ENCODE results near the gene ECSIT. TPM values are rescaled to one million over a fixed set of nuclear protein-coding genes. Genes with fewer than 3 reads are reported as not detected.

ECSIT gene
- total RNA-seq, 2 experiments from 2014 or later = 24.8 to 26.8 TPM

DNA sequence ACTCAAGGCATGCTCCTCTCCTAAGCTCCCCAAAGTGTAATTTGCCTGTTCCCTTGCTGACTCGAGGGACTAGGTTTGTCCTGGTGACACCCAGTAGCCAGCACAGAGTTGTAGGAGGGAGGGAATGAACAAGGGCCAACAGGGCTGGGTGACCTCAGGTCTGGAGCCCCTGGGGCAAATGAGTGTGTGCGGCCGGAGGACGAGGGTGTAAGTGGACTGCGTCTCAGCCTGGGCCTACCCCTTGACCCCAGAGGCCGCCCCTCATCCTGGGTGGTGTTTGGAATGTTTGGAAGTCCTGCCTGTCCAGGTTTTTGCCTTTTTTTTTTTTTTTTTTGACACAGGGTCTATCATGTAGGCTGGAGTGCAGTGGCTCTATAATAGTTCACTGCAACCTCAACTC, 22.0 kb downstream of the ECSIT start:
- Mint-ChIP-seq H3K27me3 (no peaks in the 10 kb centered on the region), H3K9me3 (no peaks in the 10 kb centered on the region), H3K36me3 (ENCODE audit: low read depth) (peaks cover 7% of the 10 kb centered on the region), H3K4me3 (peak overlapping the region; percentile 81), H3K27ac (peak overlapping the region; percentile 84), H3K4me1 (peaks cover 20% of the 10 kb centered on the region)
- ChIA-PET CTCF (interaction anchor here (0.7 to 1.5 kb wide), 2 partner anchors 10 to 30 kb away, joined by 4 read pairs; no protein-coding TSS in a partner anchor), POLR2A (interaction anchor here (1.0 to 3.2 kb wide), 3 partner anchors 22 to 53 kb away, joined by 3 to 14 read pairs (median 11); partner anchors contain the start of gene ECSIT)
- DNase-seq = no peak

DNA sequence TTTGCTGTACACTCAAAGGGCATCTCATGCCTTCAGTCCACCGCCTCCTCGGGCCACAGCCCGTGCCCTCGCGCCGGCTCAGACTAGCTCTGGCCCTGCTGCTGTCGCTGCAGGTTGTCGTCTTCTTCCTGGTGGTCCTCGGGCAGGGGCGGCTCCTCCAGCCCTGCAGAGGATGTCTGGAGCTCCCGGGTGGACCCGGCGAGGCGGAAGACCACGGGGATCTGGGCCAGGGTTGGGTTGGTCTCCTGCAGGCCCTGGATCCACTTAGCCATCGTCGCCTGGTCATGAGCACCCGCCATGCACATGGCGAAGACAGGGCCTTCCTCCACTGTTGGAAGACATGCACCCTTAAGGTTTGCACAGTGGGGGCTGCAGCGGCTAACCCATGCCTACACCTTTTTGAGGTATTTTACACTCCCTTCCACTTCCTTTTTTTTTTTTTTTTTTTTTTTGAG, 22.8 kb downstream of the ECSIT start:
- Mint-ChIP-seq H3K4me1 (peaks cover 22% of the 10 kb centered on the region), H3K36me3 (ENCODE audit: low read depth) (peaks cover 6% of the 10 kb centered on the region), H3K27ac (peak overlapping the region; percentile 84), H3K4me3 (peak overlapping the region; percentile 81), H3K27me3 (no peaks in the 10 kb centered on the region), H3K9me3 (no peaks in the 10 kb centered on the region)
- CTCF ChIA-PET = interaction anchor here (0.5 to 1.5 kb wide), 4 partner anchors 9 to 125 kb away, joined by 3 to 4 read pairs (median 4); no protein-coding TSS in a partner anchor
- DNase-seq = no peak
- POLR2A ChIA-PET = interaction anchor here (0.9 to 3.2 kb wide), 7 partner anchors 14 to 131 kb away, joined by 3 to 14 read pairs (median 3); partner anchors contain the start of genes ECSIT and SWSAP1

DNA sequence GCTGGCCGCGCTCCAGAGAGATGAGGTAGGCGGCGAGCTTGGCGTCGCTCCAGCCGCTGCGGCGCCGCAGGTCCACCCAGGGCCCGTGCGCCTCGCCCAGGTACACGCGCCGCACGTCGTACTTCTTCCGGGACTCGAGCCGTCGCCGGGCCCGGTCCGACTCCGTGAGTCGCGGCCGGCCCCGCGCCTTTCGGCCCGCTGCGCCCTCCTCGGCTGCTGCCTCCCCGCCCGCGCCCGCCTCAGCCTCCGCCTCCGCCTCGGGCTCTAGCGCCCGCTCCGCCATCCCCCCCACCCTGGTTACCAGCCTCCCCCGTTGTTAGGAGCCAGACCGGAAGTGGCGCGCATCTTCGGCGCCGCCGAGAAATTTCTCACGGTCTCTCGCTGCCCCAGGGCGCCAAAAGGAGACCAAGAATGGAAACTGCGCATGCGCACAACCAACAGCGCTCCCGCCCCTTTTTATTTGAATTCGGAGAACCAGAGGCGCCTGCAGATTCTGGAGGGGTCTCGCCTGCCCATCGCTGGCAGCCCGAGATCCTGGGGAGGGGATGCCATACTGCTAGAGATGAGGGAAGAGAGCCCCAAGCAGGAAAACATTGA, 23.3 kb downstream of the ECSIT start, which contains the start of gene ZNF653:
TSS of gene ZNF653 (minus strand) at position 336 of the 597 bp plus-strand sequence. CDS start at position 283, 53 bp downstream.
- ChIA-PET POLR2A (interaction anchor here (0.6 to 3.2 kb wide), 7 partner anchors 14 to 131 kb away, joined by 3 to 14 read pairs (median 3); partner anchors contain the start of genes ECSIT and SWSAP1), CTCF (interaction anchor here (0.7 to 1.2 kb wide), 2 partner anchors 31 to 55 kb away, joined by 3 read pairs; no protein-coding TSS in a partner anchor)
- Mint-ChIP-seq H3K9me3 (no peaks in the 10 kb centered on the region), H3K27ac (peak within 1 kb of the TSS; percentile 84), H3K27me3 (no peaks in the 10 kb centered on the region), H3K4me3 (peak within 1 kb of the TSS; percentile 81), H3K36me3 (ENCODE audit: low read depth) (peaks cover 7% of the 10 kb centered on the region), H3K4me1 (peaks cover 22% of the 10 kb centered on the region)
- DNase-seq = peak; percentile 96

DNA sequence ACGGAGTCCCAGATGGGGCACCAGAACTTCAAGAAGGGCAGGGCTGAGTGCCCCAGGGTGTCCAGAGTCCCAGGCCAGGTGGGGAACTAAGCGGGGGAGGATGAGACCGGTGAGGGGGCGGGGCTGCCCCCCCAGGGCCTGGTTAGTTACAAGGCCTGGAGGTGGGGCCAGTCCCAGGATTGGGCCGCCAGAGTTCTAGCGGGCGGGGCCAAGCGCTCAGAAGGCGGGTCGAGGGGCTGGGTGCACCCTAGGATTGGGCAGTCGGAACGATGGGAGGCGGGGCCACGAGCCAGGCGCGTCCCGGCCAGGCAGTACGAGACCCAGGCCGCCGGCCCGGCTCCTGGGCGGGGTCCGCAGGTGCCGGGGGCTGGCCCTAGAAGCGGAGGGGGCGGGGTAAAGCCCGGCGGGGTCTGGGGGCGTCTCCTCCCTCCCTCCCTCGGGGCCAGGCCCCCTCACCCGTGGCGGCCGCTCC, 23.9 kb downstream of the ECSIT start:
- ChIA-PET POLR2A (interaction anchor here (0.6 to 3.2 kb wide), 4 partner anchors 22 to 130 kb away, joined by 3 to 14 read pairs (median 8); partner anchors contain the start of genes ECSIT and SWSAP1), CTCF (interaction anchor here (1.2 kb wide), 1 partner anchor 55 kb away, joined by 3 read pairs; no protein-coding TSS in a partner anchor)
- H3K9me3 Mint-ChIP-seq = no peaks in the 10 kb centered on the region
- H3K4me3 Mint-ChIP-seq = peak overlapping the region; percentile 81
- peak overlapping the region; percentile 75 for H3K27ac Mint-ChIP-seq
- DNase-seq = peak; percentile 97
- H3K4me1 Mint-ChIP-seq = peaks cover 22% of the 10 kb centered on the region
- H3K36me3 Mint-ChIP-seq (ENCODE audit: low read depth) = peaks cover 7% of the 10 kb centered on the region
- H3K27me3 Mint-ChIP-seq = no peaks in the 10 kb centered on the region

DNA sequence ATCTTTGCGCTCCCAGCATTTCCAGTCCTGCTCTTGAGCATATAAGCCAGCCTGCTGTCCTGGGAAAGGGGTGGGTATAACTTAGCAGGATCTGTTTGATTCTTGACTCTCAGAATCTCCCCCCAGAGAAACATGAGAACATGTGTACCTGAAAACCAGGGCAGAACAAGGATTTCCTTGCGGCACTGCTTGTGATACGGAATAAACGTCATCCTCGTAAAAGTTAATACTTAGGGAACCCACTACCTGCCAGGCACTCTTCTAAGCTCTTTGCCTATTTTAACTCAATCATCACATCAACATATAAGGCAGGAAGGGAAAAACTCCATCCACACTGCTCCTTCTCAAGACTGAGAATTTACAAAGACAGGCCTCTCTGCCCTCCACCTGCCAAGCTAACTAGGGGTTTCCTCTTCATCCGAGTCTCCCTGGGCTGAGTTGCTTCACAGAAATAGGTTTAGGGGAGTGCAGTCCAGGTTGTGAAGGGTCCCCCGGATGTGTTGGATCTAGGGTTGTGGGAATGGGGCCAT, 24.4 kb downstream of the ECSIT start:
- peak overlapping the region; percentile 75 for H3K27ac Mint-ChIP-seq
- DNase-seq = no peak
- peaks cover 7% of the 10 kb centered on the region for H3K36me3 Mint-ChIP-seq (ENCODE audit: low read depth)
- POLR2A ChIA-PET = interaction anchor here (3.2 kb wide), 1 partner anchor 22 kb away, joined by 14 read pairs; no protein-coding TSS in a partner anchor
- H3K4me1 Mint-ChIP-seq = peaks cover 22% of the 10 kb centered on the region
- peak overlapping the region; percentile 81 for H3K4me3 Mint-ChIP-seq
- CTCF ChIA-PET = interaction anchor here (1.2 kb wide), 1 partner anchor 56 kb away, joined by 3 read pairs; no protein-coding TSS in a partner anchor
- H3K27me3 Mint-ChIP-seq = no peaks in the 10 kb centered on the region
- H3K9me3 Mint-ChIP-seq = no peaks in the 10 kb centered on the region

DNA sequence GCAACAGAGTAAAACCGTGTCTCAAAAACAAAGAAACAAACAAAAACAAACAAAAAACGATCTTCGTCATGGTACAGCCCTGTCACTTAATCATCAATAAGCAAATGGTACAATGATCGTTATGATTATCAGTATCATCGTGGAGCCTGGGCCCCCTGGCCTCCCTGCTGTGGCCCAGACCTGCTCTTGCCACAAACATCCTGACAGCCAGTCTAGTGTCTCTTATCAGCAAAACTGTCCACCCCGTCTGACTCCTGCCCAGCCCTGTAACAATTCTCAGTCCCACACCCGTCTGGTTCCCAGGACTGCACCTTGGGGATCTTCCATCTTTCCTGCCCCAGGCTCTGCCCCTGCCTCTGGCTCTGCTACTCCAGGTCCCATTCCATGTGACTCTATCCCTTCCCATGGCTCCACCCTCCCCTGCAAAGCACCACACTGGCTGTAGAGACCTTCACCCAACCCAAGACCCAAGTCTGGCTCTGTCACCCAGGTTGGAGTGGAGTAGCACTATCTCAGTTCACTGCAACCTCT, 29.0 kb downstream of the ECSIT start:
- Mint-ChIP-seq H3K4me1 (peaks cover 9% of the 10 kb centered on the region), H3K27ac (no peak overlapping the region), H3K36me3 (ENCODE audit: low read depth) (peaks cover 7% of the 10 kb centered on the region), H3K4me3 (no peak overlapping the region), H3K9me3 (no peaks in the 10 kb centered on the region), H3K27me3 (no peaks in the 10 kb centered on the region)
- ChIA-PET CTCF (no interaction called here), POLR2A (no interaction called here)
- no peak for DNase-seq

DNA sequence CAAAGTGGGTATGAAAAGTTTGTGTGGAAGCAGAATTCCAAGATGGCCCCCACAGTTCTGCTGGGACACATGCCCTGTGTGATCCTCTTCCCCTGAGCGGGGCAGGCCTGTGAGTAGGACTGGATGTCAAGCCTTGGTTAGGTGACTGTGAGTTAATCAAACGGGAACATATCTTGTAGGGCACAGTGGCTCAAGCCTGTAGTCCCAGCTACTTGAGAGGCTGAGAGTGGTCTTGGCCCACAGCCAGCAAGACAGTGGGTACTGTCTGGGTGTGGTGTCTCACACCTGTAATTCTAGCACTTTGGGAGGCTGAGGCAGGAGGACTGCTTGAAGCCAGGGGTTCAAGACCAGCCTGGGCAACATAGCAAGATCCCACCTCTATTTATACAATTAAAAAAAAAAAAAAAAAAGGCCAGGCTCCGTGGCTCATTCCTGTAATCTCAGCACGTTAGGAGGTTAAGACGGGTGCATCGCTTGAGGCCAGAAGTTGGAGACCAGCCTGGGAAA, 29.7 kb downstream of the ECSIT start:
- H3K9me3 Mint-ChIP-seq = no peaks in the 10 kb centered on the region
- H3K4me3 Mint-ChIP-seq = no peak overlapping the region
- peaks cover 2% of the 10 kb centered on the region for H3K4me1 Mint-ChIP-seq
- H3K27ac Mint-ChIP-seq = no peak overlapping the region
- ChIA-PET CTCF (no interaction called here), POLR2A (no interaction called here)
- DNase-seq = no peak
- peaks cover 9% of the 10 kb centered on the region for H3K36me3 Mint-ChIP-seq (ENCODE audit: low read depth)
- no peaks in the 10 kb centered on the region for H3K27me3 Mint-ChIP-seq

DNA sequence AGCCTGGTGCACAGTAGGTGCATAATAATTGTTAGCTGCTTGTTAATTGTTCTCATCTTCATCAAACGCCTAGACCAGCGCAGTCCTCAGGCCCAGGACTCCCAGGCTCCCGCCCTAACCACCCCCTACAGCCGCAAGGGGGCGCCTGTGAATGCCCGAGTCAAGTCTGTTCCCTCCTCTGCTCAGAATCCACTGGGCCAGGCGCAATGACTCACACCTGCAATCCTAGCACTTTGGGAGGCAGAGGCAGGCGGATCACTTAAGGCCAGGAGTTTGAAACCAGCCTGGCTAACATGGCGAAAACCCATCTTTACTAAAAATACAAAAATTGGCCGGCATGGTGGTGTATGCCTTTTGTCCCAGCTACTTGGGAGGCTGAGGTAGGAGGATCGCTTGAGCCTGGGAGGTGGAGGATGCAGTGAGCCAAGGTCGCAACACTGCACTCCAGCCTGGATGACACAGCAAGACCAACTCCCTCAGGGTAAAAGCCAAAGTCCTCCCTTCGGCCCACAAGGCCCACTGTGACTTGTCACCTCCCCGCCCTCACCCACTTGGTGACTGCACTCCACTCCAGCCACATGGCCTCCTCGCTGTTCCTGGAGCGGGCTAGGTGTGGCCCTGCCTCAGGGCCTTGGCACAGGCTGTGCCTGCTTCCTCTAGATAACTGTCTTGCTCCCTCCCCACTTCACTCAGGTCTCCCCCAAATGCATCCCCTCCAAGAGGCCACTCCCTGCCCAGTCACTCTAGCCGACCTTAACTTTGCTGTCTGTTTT, 32.4 kb downstream of the ECSIT start:
- DNase-seq = peak; percentile 63
- POLR2A ChIA-PET = no interaction called here
- Mint-ChIP-seq H3K27ac (no peak overlapping the region), H3K4me3 (no peak overlapping the region), H3K4me1 (peaks cover 2% of the 10 kb centered on the region), H3K9me3 (no peaks in the 10 kb centered on the region), H3K36me3 (ENCODE audit: low read depth) (peaks cover 14% of the 10 kb centered on the region), H3K27me3 (no peaks in the 10 kb centered on the region)
- CTCF ChIA-PET = interaction anchor here (0.8 to 1.8 kb wide), 3 partner anchors 10 to 30 kb away, joined by 3 to 4 read pairs (median 3); no protein-coding TSS in a partner anchor

DNA sequence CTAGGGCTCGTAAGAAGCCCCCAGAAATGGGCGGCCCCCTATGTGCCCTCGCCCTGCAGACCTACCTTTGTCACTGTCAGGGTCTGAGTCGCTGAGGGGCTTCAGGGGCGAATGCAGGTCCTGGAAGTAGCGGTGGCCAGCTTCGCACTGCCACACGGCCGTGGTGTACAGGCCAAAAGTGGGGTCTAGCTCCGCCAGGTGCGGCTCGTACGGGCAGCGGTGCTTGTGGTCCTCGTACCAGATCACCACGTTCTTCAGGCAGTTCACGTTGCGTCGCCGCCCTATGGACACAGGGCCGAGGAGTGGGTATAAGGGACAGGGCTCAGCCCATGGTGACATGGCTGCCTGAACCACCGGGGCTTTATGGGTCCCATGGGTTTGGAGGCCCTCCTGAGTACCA, 33.0 kb downstream of the ECSIT start:
- CTCF ChIA-PET = interaction anchor here (0.8 to 1.0 kb wide), 2 partner anchors 11 to 31 kb away, joined by 3 read pairs; no protein-coding TSS in a partner anchor
- POLR2A ChIA-PET = no interaction called here

DNA sequence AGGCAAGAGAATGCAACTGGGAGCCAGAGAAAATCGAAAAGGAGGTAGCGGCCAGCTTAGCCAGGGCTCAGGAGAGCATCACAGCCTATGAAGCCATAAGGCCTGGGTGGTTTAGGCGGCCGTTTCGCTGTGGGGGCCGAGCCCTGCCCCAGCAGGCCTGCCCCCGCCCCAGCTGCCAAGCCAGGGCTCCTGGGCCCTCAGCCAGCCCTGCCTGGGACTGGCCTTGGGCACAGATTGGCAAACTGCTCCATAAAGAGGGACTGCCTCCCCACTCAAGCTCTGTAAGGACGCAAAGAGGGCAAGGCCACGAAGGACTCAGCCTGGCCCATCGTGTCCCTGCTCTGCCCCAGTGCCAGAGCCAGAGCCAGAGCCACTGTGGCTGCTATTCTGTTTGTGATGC, 33.5 kb downstream of the ECSIT start:
- ChIA-PET CTCF (interaction anchor here (0.8 kb wide), 1 partner anchor 31 kb away, joined by 3 read pairs; no protein-coding TSS in a partner anchor), POLR2A (no interaction called here)
- Mint-ChIP-seq H3K27me3 (no peaks in the 10 kb centered on the region), H3K36me3 (ENCODE audit: low read depth) (peaks cover 16% of the 10 kb centered on the region), H3K4me3 (no peak overlapping the region), H3K27ac (no peak overlapping the region), H3K9me3 (no peaks in the 10 kb centered on the region), H3K4me1 (no peaks in the 10 kb centered on the region)
- no peak for DNase-seq

More for the DNA sequence above, 33.0 kb downstream of the ECSIT start:
- Mint-ChIP-seq H3K27me3 (no peaks in the 10 kb centered on the region), H3K4me1 (no peaks in the 10 kb centered on the region), H3K4me3 (no peak overlapping the region), H3K27ac (no peak overlapping the region), H3K9me3 (no peaks in the 10 kb centered on the region), H3K36me3 (ENCODE audit: low read depth) (peaks cover 13% of the 10 kb centered on the region)
- DNase-seq = no peak

DNA sequence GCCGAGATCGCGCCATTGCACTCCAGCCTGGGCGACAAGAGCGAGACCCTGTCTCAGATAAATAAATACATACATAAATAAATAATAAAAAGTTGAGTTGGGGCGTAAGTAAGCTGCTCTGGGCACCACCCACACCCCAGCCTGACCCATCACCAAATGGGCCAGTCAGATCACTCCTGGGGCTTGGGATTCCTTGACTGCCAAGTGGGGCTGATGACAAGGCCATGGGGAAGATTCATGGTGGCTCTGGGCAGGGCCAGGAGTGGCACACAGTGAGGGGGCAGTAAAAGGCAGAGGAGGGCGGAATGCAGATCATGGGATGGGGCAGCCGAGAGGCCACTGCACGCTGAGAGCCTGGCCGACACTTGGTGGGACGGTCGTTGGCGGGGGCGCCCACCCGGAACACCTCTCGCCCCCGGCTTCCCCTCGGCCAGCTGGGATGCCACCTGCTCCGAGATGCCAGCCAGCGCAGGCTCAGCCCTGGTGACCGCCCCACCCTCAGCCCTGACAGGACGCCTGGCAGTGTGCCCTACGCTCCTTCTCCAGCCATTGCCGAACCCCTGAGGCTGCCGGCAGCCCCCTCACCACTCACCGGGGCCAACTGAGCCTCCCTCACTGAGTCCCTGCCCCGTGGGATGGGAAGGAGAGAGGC, 34.2 kb downstream of the ECSIT start:
- DNase-seq = no peak
- Mint-ChIP-seq H3K27ac (no peak overlapping the region), H3K27me3 (no peaks in the 10 kb centered on the region), H3K9me3 (no peaks in the 10 kb centered on the region), H3K36me3 (ENCODE audit: low read depth) (peaks cover 19% of the 10 kb centered on the region), H3K4me1 (no peaks in the 10 kb centered on the region), H3K4me3 (no peak overlapping the region)
- POLR2A ChIA-PET = interaction anchor here (1.3 kb wide), 1 partner anchor 12 kb away, joined by 3 read pairs; no protein-coding TSS in a partner anchor
- CTCF ChIA-PET = interaction anchor here (0.9 kb wide), 1 partner anchor 12 kb away, joined by 4 read pairs; no protein-coding TSS in a partner anchor

DNA sequence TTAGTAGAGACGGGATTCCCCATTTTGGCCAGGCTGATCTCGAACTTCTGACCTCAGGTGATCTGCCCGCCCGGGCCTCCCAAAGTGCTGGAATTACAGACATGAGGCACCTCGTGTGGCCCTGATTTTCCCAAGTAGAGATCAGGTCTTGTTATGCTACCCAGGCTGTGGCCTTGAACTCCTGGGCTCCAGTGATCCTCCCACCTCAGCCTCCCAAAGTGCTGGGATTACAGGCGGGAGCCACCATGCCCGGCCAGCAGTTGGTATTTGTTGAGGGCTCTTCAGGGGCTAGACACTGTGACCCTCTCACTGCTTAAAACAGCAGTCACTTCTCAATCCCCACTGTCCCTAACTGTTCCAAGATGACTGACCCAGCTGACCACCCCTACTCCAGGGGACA, 39.6 kb downstream of the ECSIT start:
- no peaks in the 10 kb centered on the region for H3K9me3 Mint-ChIP-seq
- peaks cover 2% of the 10 kb centered on the region for H3K4me1 Mint-ChIP-seq
- H3K27me3 Mint-ChIP-seq = no peaks in the 10 kb centered on the region
- ChIA-PET CTCF (no interaction called here), POLR2A (no interaction called here)
- H3K4me3 Mint-ChIP-seq = no peak overlapping the region
- DNase-seq = no peak
- no peak overlapping the region for H3K27ac Mint-ChIP-seq
- peaks cover 16% of the 10 kb centered on the region for H3K36me3 Mint-ChIP-seq (ENCODE audit: low read depth)

Measured in activated CD4-positive, alpha-beta memory T cell treated with anti-CD3 and anti-CD28 coated beads, Interleukin-2, amount 10 ng/mL, durations not matched to agents 7 days and 5 days (primary cell).